ENCODE measurements around the gene GDI1.

GRCh38 chrX:154470434-154470833 is 33.5 kb downstream of the GDI1 start:
- no peak for TF ChIP-seq POLR2A (IDR thresholded peaks at IDR 0.05; ENCODE audit: low read depth, low read length)
- TF ChIP-seq POLR2AphosphoS5 (IDR thresholded peaks at IDR 0.05; ENCODE audit: low read depth, low read length), result no peak
